ENCODE data around the gene RPUSD2. TPM values are rescaled to one million over a fixed set of nuclear protein-coding genes. Genes with fewer than 3 reads are reported as not detected.
A peak's percentile ranks its signal among the peaks of the same experiment; 100 is the strongest.
"Not testable (repeated sequence)": the region's sequence is repeated elsewhere in the genome, so short reads cannot be mapped to it uniquely, and the experiment has no call there.

RPUSD2 gene
- total and polyA plus RNA-seq, 10 donors: 7.1 to 12.3 (median 8.9) TPM

GRCh38 chr15:40575113-40575512 lies 6.0 kb downstream of the RPUSD2 start:
- H3K27ac ChIP-seq: no peak overlapping the region
- peaks cover 8 to 21% (median 15%) of the 10 kb centered on the region in 6 donors for H3K4me1 ChIP-seq
- H3K9me3 ChIP-seq: no peaks in the 10 kb centered on the region
- no peak overlapping the region for H3K4me3 ChIP-seq
- intact Hi-C loops (cut with DNase I; ENCODE audit: low total_unique reads): no loop called here
- peaks cover 0 to 48% (median 30%) of the 10 kb centered on the region in 6 donors for H3K36me3 ChIP-seq
- no peak for TF ChIP-seq CTCF (IDR thresholded peaks at IDR 0.05 in 8 of 11, conservative IDR thresholded peaks at IDR 0.05 in 3 of 11)
- no peak for TF ChIP-seq POLR2A (IDR thresholded peaks at IDR 0.05)
- no peak for TF ChIP-seq POLR2AphosphoS5 (IDR thresholded peaks at IDR 0.05)
- H3K27me3 ChIP-seq (replicated peaks in 1 of 7): no peaks in the 10 kb centered on the region
- DNase-seq: no peak

- H3K4me1 ChIP-seq; H3K27me3 ChIP-seq (replicated peaks in 1 of 7); intact Hi-C loops (cut with DNase I; ENCODE audit: low total_unique reads); H3K4me3 ChIP-seq; H3K9me3 ChIP-seq; H3K27ac ChIP-seq; DNase-seq: not testable (repeated sequence)
- peaks cover 0 to 42% (median 26%) of the 10 kb centered on the region in 6 donors for H3K36me3 ChIP-seq
- 96 to 99% (median 97%) methylated on average over 5 of the region's 5 CpGs for WGBS, 5 donors
Observed at GRCh38 chr15:40576914-40577313, 7.8 kb downstream of the RPUSD2 start.

GRCh38 chr15:40578892-40579291 lies 9.8 kb downstream of the RPUSD2 start:
- TF ChIP-seq POLR2A (IDR thresholded peaks at IDR 0.05) (no peak), CTCF (IDR thresholded peaks at IDR 0.05 in 8 of 11, conservative IDR thresholded peaks at IDR 0.05 in 3 of 11) (no peak), POLR2AphosphoS5 (IDR thresholded peaks at IDR 0.05) (no peak)

GRCh38 chr15:40581796-40582195 lies 12.7 kb downstream of the RPUSD2 start:
- H3K27ac ChIP-seq; H3K4me3 ChIP-seq; H3K4me1 ChIP-seq; H3K9me3 ChIP-seq; DNase-seq; intact Hi-C loops (cut with DNase I; ENCODE audit: low total_unique reads); H3K36me3 ChIP-seq; H3K27me3 ChIP-seq (replicated peaks in 1 of 7): not testable (repeated sequence)
- 72 to 100% (median 78%) methylated on average over 2 of the region's 2 CpGs for WGBS, 5 donors

More at GRCh38 chr15:40578892-40579291, 9.8 kb downstream of the RPUSD2 start:
- no peaks in the 10 kb centered on the region for H3K27me3 ChIP-seq (replicated peaks in 1 of 7)
- H3K36me3 ChIP-seq: peaks cover 0 to 22% (median 13%) of the 10 kb centered on the region in 6 donors
- intact Hi-C loops (cut with DNase I; ENCODE audit: low total_unique reads): no loop called here
- H3K4me1 ChIP-seq: peaks cover 0 to 6% (median 0%) of the 10 kb centered on the region in 6 donors
- no peak overlapping the region for H3K27ac ChIP-seq
- 62 to 87% (median 69%) methylated on average over 4 of the region's 4 CpGs for WGBS, 5 donors
- H3K4me3 ChIP-seq: no peak overlapping the region
- H3K9me3 ChIP-seq: peaks cover 0 to 5% (median 0%) of the 10 kb centered on the region in 8 donors
- DNase-seq: no peak

- H3K4me1 ChIP-seq: peaks cover 0 to 6% (median 0%) of the 10 kb centered on the region in 6 donors
Observed at GRCh38 chr15:40582726-40583246, 13.7 kb downstream of the RPUSD2 start.

More at GRCh38 chr15:40582726-40583246, 13.7 kb downstream of the RPUSD2 start:
- Histone ChIP-seq H3K27me3 (replicated peaks in 1 of 7) (no peaks in the 10 kb centered on the region), H3K36me3 (no peaks in the 10 kb centered on the region), H3K9me3 (peaks cover 0 to 5% (median 0%) of the 10 kb centered on the region in 8 donors), H3K4me3 (peak overlapping the region in 7 of 8 donors; percentile 5 to 60 (median 32)), H3K27ac (peak overlapping the region in 5 of 8 donors; percentile 33 to 59 (median 53))
- TF ChIP-seq POLR2A (IDR thresholded peaks at IDR 0.05): no peak
- TF ChIP-seq CTCF (IDR thresholded peaks at IDR 0.05 in 8 of 11, conservative IDR thresholded peaks at IDR 0.05 in 3 of 11): no peak
- TF ChIP-seq POLR2AphosphoS5 (IDR thresholded peaks at IDR 0.05): no peak
- 64 to 85% (median 76%) methylated on average over 8 of the region's 8 CpGs for WGBS, 5 donors
- intact Hi-C loops (cut with DNase I; ENCODE audit: low total_unique reads): no loop called here
- DNase-seq: no peak
